ENCODE results near the gene POFUT1.

POFUT1 gene

DNA sequence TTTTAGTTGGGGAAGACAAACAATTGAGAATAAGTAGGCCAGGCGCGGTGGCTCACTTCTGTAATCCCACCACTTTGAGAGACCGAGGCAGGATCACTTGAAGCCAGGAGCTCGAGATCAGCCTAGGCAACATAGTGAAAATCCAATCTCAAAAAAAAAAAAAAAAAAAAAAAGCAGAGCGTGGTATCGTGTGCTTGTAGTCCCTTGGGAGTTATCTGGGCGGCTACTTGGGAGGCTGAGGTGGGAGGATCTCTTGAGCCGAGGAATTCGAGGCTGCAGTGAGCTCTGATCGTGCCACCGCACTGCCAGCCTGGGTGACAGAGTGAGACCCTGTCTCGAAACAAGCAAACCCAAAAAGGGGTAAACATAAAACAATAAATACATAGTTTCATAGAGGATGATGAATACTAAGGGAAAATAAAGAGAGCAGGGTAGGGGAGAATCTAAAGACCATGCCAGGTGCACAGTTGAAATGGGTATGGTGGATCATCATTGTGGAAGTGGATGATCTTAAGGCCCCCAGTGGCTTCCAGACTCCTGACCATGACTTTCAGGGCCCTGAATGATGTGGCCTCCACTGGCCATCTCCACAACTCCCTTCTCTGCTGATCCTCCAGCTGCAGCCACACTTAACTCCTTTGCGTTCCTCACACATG is 947 bp downstream of the POFUT1 start:
- no peak for DNase-seq

DNA sequence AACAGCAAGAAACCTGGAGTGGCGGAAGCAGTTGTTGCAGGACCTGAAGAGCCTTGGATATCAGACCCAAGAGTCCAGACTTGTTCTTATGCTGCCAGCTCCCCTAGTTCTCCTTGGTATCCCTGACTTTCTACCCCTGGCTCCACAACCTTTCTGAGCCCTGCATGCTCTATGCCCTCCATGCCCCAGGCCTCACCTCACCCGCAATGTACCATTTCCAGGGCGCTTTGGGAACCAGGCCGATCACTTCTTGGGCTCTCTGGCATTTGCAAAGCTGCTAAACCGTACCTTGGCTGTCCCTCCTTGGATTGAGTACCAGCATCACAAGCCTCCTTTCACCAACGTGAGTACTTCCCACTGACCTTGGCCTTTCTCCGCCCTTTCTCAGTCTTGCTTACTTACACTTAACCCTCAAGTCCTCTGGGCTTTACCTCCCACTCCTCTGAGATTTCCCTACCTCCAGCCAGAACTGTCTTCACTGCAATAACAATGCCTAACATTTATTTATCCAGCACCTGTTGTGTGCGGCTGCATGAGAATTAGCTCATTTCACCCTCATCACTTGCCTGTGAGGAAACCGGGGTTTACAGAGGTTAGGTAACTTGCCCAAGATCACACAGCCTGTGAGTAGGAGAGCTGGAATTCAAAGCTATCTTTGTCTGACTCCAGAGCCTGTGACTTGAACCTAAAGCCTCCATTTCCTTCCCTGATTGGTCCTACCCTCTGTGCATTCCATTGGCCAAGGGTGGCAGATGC is 2.3 kb downstream of the POFUT1 start:
- no peak for DNase-seq

DNA sequence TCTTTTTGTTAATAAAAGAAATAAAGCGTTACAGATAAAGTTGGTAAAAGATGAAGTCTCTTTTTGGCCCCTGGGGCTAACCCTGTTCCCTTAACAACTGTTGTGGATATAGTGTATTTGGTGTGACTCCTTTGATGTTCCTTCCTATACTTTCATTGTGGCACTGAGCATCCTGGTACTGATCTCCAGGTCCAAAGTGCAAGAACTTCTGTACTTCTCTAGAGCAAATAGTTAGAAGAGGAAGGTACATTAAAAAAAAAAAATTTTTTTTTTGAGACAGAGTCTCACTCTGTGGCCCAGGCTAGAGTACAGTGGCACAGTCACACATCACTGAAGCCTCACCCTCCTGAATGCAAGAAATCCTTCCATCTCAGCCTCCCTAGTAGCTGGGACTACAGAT is 6.2 kb downstream of the POFUT1 start:
- no peak for DNase-seq

DNA sequence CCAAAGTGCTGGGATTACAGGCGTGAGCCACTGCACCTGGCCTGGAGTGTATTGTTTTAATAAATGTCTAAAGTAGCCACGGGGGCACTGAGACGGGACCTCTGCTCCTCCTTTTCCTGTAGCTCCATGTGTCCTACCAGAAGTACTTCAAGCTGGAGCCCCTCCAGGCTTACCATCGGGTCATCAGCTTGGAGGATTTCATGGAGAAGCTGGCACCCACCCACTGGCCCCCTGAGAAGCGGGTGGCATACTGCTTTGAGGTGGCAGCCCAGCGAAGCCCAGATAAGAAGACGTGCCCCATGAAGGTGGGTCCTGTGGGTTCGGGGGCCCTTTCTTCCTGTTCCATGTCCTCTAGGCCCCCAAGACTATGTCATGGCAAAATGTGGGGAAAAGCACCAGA is 7.5 kb downstream of the POFUT1 start:
- no peak for DNase-seq

DNA sequence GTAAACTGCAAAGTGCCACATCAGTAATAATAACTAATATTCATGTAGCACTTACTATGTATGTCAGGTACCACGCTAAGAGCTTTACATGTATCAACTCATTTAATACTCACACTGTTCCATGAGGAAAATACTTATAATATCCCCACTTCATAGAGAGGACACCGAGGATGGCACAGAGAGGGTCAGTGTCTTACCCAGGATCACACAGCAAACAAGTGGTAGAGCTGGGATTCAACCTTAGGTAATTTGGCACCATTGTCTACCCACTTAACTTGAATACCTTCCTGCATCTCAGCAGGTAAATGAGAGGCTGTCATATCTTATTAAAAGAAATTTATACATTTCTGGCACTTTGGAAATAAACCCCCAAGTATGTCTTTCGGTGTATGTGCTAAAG is 8.0 kb downstream of the POFUT1 start:
- no peak for DNase-seq

DNA sequence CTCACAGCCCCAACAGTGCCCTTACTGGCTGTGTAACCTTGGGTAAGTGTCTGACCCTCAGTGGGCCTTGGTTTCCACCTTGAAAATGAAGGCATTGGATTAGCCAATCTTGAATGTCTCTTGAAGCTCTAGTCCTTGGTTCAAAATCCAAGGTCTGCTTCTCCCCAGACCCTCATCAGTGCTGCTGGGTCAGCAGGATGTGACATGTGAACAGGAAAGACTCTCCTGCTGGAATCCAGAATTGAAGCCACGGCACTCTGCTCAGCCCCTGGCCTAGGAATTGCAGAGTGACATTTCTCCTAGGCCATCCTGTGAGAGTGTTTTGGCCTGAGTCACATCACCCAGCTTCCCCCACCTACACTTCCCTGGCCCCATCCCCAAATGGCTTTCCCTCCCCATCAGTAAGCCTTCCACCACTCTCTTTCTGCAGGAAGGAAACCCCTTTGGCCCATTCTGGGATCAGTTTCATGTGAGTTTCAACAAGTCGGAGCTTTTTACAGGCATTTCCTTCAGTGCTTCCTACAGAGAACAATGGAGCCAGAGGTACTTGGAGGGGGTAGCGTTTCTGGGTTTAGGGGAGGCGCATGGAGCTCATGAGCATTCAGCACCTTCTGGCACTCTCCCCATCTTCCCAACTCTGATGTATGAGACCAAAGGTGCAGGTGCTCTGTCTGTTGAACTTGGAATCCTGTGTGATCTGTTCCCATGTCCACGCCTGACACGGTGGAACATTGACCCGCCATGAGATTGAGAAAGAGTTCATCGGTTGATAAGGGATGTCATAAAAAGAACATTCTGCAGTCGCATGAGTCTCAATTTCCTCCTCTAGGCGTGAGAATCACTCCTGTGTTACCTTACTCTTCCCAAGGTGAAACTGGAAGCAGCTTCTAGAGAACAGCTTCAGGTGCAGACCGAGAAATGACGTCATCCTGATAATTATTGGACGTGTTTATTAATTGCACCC is 8.8 kb downstream of the POFUT1 start:
- DNase-seq, result no peak

GRCh38 chr20:32218156-32218900 is 10.6 kb downstream of the POFUT1 start:
- no peak for DNase-seq

GRCh38 chr20:32224463-32224862 is 16.8 kb downstream of the POFUT1 start:
- no peak for DNase-seq

DNA sequence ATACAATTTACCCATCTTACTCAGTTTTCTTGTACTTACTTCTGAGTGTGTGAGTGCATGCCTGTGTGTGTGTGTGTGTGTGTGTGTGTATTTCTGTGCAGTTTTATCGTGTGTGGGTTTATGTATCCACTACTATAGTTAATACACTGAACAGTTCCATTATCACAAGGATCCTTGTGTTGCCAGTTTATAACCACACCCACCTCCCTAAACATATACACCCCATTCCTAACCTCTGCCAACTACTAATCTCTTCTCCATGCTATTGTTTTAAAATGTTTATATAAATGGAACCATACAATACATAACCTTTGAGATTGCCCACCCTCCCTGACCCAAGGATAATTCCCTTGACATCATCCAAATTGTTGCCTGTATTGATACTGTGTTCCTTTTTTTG is 18.7 kb downstream of the POFUT1 start:
- no peak for DNase-seq

GRCh38 chr20:32227306-32227705 is 19.6 kb downstream of the POFUT1 start:
- DNase-seq, result no peak

GRCh38 chr20:32227744-32228688 is 20.3 kb downstream of the POFUT1 start:
- no peak for DNase-seq

DNA sequence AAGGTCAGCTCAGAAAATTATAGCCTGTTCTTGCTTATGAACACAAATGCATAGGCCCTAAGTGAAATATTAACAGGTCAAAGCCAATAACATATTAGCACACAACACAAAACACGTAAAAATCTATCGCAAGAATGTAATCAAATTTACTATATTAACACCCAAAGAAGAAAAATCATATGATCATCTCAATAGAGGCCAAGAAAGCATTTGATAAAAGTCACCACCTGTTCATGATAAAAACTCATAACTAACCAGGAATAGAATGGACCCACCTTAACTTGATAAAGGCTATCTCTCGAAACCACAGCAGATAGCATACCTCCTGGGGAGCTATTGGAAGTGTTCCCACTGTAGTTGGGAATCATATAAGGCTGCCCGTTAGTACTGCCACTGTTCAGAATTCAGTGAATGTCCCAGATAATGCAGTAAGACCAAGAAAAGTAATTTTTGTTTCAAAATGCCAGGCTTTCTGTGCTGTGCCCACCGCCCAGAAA is 21.6 kb downstream of the POFUT1 start:
- DNase-seq, result no peak

GRCh38 chr20:32230707-32231106 is 23.0 kb downstream of the POFUT1 start:
- DNase-seq, result no peak

DNA sequence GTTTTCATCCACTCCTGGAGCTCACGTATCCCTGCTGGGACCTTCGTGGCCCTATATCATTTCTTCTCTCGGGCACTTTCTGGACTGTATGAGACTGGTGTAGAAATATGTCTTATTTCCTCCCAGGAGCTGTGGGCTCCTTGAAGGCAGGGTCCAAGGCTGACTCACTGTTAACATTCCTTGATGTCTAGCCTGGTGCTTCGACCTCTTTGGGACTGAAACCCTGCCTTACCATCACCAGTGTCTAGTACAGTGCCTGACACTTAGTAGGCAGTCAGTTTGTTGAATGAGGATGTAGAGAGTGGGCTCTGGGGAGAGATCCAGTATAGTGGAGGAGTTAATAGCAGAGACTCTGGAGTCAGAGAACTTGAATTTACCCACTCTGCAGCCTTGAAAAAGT is 23.6 kb downstream of the POFUT1 start:
- no peak for DNase-seq

DNA sequence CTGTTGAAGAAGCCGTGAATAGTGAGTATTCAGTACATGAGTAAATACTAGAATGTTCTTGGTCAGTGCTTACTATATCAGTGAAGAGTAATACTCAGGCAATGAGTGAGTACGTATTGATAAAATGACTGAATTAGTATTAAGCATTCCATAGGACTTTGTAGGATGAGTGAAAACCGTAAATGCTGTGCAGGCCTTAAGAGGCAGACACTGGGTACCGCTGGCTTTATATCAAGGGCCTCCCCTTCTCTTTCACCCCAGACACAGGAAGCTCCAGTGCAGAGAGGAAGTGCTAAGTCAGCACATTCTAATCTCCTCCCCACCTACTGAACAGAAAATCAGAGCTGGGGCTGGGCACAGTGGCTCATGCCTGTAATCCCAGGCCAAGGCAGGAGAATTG is 24.2 kb downstream of the POFUT1 start:
- DNase-seq, result no peak

- DNase-seq, result no peak
Measured at GRCh38 chr20:32232326-32232886, 24.7 kb downstream of the POFUT1 start.

- no peak for DNase-seq
Measured at GRCh38 chr20:32233286-32233685, 25.6 kb downstream of the POFUT1 start.

DNA sequence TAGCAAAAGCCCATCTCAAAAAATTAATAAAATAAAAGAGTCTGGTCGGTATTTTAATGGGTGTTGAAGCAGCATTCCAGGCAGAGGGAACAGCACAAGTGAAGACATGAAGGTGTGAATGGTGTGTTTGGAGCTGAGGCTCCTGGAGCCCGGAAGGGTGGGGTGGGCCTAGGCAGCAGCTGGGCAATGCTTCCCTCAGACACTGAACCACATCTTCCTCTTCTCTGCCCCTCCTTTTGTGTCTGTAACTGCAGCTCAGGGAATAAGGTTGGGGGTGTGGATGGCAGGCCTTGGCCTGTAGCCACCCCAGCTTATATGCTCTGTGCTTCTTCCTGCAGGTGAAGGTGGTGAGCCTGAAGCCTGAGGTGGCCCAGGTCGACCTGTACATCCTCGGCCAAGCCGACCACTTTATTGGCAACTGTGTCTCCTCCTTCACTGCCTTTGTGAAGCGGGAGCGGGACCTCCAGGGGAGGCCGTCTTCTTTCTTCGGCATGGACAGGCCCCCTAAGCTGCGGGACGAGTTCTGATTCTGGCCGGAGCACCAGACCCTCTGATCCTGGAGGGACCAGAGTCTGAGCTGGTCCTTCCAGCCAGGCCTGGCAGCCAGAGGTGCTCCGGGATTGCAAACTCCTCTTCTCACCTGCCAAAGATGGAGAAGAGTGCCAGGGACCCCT is 26.6 kb downstream of the POFUT1 start:
- DNase-seq, result no peak

DNA sequence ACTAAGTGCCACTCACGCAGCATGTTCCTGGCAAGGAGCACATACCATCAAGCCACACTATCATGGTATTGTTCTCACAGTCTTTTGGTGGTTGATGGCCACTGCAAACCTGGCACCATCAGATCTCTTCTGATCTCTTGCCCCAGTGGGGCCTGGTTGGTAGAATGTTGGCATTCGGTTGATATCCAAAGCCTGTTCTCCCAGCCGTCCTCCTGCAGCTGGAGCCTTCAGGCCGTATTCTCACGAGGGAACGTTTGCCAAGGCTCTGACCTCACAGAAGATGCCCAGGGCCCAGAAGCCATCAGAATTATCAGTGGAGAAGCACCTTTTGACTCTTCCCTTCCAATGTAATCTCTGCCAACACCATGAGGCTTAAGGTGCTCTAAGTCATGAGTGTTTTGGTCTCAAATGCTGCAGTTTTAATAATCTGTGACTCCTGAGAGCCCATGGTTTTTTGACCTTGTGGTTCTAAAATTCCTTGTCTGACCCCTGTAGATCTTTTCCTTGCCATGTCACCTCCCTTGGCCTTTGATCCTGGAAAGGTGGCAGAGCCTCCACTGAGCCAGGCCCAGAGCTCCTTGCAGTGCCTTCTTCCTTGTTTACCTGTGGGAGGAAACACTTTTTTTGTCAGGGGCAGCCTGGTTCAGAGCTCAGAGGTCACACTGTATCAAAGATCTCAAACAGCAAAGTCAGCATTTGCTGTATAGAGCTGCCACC is 27.8 kb downstream of the POFUT1 start:
- no peak for DNase-seq

DNA sequence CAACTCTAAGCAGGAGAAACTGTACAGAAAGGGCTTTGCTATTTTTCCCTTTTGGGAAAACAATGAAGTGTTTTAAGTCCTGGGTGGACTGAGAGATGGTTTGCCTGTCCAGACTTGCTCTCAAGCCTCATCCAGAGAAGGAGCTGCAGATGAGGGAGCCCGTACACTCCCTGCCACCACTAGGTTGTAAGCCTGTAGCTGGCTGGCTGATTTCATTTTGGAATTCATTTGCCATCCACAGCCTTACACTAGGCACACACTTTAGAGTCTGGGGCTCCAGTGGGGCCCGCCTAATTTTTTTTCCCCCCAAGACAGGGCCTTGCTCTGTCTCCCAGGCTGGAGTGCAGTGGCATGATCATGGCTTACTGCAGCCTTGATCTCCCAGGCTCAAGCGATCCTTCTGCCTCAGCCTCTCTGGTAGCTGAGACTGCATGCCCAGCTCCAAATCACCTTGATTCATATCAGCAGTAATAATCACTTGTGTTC is 28.4 kb downstream of the POFUT1 start:
- no peak for DNase-seq
